Measurements from ENCODE around the gene HES5.

The HES5 gene

DNA sequence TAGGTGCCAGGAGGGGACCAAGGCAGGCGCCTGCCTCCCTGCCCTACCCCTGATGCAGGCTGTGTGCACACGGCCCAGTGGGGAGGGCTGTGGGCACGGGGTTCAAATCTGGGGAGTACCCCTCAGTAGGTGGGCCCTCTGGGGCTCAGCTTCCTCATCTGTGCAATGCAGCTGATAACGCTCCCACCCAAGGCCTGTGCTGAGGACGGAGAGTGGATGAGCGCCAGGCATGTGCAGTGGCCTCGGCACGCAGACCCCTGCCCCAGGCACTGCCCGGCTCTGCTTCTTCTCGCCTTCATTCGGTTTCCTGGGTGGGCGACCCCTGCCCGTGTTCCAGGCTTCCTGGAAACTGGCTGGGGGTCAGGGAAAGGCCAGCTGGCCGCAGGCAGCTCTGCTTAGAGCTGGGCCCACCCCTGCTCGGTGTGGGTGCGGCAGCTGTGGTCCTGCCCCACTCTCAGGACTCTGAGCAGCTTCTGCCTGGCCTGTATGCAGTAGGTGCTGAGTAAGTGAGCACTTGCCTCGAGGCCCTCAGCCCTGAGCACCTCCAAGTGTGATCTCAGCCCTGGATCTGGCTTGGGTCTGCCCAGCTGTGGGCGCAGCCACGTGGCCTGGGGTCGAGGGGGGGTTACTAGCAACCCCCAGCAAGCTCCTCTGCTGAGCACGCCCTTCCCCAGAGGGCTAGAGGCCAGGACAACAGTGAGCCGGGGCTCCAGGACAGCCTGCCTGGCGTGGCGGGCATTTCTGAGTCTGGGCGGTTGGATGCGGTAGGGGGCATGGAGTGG is 14.2 kb upstream of the HES5 start:
- DNase-seq (ENCODE audit: low read depth) = no peak
- H3K4me3 ChIP-seq (ENCODE audit: control insufficient read depth, low read depth, low read length) = no peak overlapping the region
- TF ChIP-seq, protein P1, sequence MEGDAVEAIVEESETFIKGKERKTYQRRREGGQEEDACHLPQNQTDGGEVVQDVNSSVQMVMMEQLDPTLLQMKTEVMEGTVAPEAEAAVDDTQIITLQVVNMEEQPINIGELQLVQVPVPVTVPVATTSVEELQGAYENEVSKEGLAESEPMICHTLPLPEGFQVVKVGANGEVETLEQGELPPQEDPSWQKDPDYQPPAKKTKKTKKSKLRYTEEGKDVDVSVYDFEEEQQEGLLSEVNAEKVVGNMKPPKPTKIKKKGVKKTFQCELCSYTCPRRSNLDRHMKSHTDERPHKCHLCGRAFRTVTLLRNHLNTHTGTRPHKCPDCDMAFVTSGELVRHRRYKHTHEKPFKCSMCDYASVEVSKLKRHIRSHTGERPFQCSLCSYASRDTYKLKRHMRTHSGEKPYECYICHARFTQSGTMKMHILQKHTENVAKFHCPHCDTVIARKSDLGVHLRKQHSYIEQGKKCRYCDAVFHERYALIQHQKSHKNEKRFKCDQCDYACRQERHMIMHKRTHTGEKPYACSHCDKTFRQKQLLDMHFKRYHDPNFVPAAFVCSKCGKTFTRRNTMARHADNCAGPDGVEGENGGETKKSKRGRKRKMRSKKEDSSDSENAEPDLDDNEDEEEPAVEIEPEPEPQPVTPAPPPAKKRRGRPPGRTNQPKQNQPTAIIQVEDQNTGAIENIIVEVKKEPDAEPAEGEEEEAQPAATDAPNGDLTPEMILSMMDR (IDR thresholded peaks at IDR 0.05; ENCODE audit: control insufficient read depth, insufficient read depth, low read depth, low read length, missing control alignments) = no peak

- DNase-seq (ENCODE audit: low read depth) = no peak
- TF ChIP-seq, protein P1 (IDR thresholded peaks at IDR 0.05; ENCODE audit: control insufficient read depth, insufficient read depth, low read depth, low read length, missing control alignments) = no peak
Observed at GRCh38 chr1:2543543-2544092, 13.6 kb upstream of the HES5 start.

DNA sequence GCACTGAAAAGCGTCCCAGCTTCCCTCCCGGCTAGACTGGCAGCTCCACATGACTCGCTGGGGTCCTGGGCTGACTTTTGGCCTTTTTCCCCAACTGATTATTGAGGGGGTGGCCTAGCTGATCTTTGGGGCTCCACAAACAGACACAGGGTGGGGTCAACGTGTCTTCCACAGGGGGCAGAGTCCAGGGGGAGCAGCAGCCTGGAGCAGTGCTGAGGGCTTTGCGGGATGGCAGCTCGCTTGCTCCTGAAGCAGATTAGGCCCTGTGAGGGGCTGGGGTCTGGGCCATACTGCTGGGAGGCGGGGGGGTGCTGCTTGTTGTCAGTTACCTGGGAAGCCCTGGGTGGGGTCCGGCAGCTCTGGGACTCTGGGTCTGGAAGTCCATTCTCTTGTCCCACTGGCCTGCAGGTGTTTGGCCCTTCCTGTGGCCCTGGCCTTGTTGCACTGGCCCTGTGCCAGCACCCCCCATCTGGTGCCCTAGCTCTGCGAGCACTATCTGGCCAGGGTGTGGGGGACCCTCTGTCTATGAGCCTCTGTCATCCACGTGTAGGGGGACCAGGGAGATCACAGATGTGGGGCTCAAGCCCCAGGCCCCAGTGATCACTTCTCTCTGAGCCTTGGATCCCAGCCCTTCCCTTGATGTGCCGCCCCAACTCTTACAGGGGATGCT is 12.3 kb upstream of the HES5 start:
- TF ChIP-seq, protein P1 (IDR thresholded peaks at IDR 0.05; ENCODE audit: control insufficient read depth, insufficient read depth, low read depth, low read length, missing control alignments) = no peak
- DNase-seq (ENCODE audit: low read depth) = no peak
- H3K4me3 ChIP-seq (ENCODE audit: control insufficient read depth, low read depth, low read length) = no peak overlapping the region

More at GRCh38 chr1:2543543-2544092, 13.6 kb upstream of the HES5 start:
- H3K4me3 ChIP-seq (ENCODE audit: control insufficient read depth, low read depth, low read length) = no peak overlapping the region; the same call in 1 of the 2 replicates

DNA sequence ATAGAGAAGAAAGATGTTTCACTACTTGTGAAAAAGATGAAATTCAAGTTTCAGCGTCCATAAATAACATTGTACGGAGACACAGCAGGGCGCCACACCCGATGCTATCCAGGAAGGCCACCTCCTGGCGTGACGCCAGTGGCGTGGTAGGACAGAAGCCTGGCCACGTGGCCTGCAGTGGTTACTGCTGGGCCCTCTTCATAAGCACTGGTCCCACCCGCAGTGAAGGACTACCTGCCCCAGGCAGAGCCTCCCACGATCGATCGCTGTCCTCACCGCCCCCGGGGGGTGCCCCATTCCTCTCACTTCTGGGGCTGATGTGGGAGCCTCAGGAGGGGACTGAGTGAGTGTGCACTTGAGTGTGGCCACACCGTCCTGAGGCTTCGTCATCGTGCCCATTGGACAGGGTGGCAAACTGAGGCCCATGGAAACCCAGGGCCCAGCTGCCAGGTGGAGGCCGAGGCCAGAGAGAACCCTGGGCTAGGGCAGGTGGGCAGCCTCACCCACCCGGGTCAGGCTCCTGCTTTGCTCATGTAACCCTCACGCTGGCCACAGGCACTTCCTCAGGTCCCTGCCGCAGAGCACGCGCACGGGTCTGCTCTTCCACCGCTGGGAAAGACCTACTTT is 11.7 kb upstream of the HES5 start:
- DNase-seq (ENCODE audit: low read depth) = no peak
- no peak overlapping the region for H3K4me3 ChIP-seq (ENCODE audit: control insufficient read depth, low read depth, low read length)
- TF ChIP-seq, protein P1 (IDR thresholded peaks at IDR 0.05; ENCODE audit: control insufficient read depth, insufficient read depth, low read depth, low read length, missing control alignments) = no peak

DNA sequence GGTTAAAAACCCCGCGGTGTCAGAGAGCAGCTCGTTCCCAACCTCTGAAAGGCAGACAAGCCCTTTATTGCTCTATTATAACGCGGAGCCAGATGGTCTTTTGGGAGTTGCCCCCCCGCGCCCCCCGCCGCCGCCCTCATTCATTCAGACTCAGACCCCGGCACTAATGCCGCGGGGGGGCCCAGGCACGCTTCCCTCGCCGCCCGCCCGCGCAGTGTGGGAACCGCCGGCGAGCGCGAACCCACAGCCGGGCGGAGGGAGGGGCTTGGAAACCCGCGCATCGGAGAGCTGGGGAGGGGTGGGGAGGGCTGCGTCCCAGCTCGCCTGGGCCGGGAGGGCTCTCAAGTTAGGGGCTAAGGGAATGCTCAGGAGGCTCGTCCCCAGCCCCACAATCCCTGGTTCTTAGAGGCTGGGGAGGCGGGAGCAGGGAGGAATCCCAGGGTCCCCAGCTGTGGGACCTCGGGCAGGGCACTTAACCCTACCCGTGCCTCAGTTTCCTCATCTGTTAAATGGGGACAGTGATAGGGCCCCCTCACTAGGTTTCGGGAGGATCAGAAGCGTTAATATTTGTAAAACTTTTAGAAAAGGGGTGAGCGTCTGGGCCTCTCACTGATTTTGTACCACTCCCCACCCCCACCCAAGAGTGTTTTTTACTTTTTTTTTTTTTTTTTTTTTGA is 10.9 kb upstream of the HES5 start:
- no peak overlapping the region for H3K4me3 ChIP-seq (ENCODE audit: control insufficient read depth, low read depth, low read length)
- no peak for DNase-seq (ENCODE audit: low read depth)
- TF ChIP-seq, protein P1 (IDR thresholded peaks at IDR 0.05; ENCODE audit: control insufficient read depth, insufficient read depth, low read depth, low read length, missing control alignments) = no peak

DNA sequence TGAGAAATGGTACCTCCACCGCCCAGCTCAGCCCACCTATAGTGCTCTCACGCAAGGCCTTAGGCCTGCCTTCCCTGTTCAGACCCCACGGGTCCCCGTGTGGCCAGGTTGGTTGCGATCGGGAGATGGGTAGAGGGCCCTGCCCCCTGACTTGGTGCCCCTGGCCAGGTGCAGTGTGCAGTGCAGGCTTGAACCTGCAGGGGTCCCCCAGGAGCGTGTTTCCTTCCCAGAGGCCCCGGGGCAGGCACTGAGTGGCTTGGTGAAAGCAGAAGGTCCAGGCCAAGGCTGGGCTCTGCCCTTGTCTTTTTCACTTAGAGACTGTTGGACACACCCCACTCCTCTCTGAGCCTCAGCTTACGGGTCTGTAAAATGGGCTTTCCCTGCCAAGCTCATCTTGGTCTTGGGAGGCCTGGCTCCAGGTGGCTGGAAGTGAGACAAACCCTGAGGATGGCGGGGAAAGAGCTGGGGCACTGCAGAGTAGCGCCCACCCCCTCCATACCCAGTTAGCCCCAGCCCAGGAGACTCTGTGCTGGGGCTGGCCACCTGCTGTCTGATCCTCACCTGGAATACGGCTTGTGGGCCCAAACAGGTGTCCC is 9.3 kb upstream of the HES5 start:
- TF ChIP-seq, protein P1 (IDR thresholded peaks at IDR 0.05; ENCODE audit: control insufficient read depth, insufficient read depth, low read depth, low read length, missing control alignments) = peak; percentile 33
- no peak for DNase-seq (ENCODE audit: low read depth)

More for the DNA sequence above, 9.3 kb upstream of the HES5 start:
- no peak overlapping the region for H3K4me3 ChIP-seq (ENCODE audit: control insufficient read depth, low read depth, low read length)

Data from AG09309 (cell line).